HG03196 (cell line): ENCODE results near the gene DNAH1.

Experiments used
- ATAC-seq: cut with Tn5 transposase; IDR thresholded peaks from one replicate; pipeline ENCODE4 v1.9.1; 2021; ENCODE audit not compliant: unreplicated experiment

Gene DNAH1

GRCh38 chr3:52431459-52432223, 115.5 kb downstream of the DNAH1 start:
- no peak for ATAC-seq

GRCh38 chr3:52432225-52432624, 116.1 kb downstream of the DNAH1 start:
- ATAC-seq: no peak

GRCh38 chr3:52432691-52433141, 116.6 kb downstream of the DNAH1 start:
- ATAC-seq: no peak

GRCh38 chr3:52433328-52433995, 117.3 kb downstream of the DNAH1 start:
- ATAC-seq: no peak

- ATAC-seq: no peak
These were observed 117.9 kb downstream of the DNAH1 start for GRCh38 chr3:52433996-52434479.

GRCh38 chr3:52434491-52435115, 118.5 kb downstream of the DNAH1 start:
- ATAC-seq: no peak

GRCh38 chr3:52435246-52436101, 119.4 kb downstream of the DNAH1 start:
- no peak for ATAC-seq

GRCh38 chr3:52436500-52437149, 120.5 kb downstream of the DNAH1 start:
- no peak for ATAC-seq

GRCh38 chr3:52437326-52438103, 121.4 kb downstream of the DNAH1 start:
- ATAC-seq: no peak

- no peak for ATAC-seq
These were observed 121.9 kb downstream of the DNAH1 start for GRCh38 chr3:52438104-52438376.

- ATAC-seq: no peak
These were observed 122.7 kb downstream of the DNAH1 start for GRCh38 chr3:52438579-52439425.

- no peak for ATAC-seq
These were observed 123.5 kb downstream of the DNAH1 start for GRCh38 chr3:52439426-52440248.

GRCh38 chr3:52440249-52440551, 124.1 kb downstream of the DNAH1 start:
- no peak for ATAC-seq

GRCh38 chr3:52440671-52441070, 124.6 kb downstream of the DNAH1 start:
- ATAC-seq: no peak

GRCh38 chr3:52441091-52441771, 125.1 kb downstream of the DNAH1 start:
- ATAC-seq: no peak

GRCh38 chr3:52441772-52442332, 125.7 kb downstream of the DNAH1 start:
- no peak for ATAC-seq
